Measurements from ENCODE around the gene USP21. TPM values are rescaled to one million over a fixed set of nuclear protein-coding genes. Genes with fewer than 3 reads are reported as not detected.
"Not testable (repeated sequence)": the region's sequence is repeated elsewhere in the genome, so short reads cannot be mapped to it uniquely, and the experiment has no call there.

Gene USP21
- total RNA-seq, result 10 to 100 TPM; 36.0 to 40.8 TPM

GRCh38 chr1:161159087-161159912 is at the start of gene USP21:
TSS of gene USP21 (plus strand) at chr1:161159500. CDS start at chr1:161160641, 1,141 bp downstream.
- peak; percentile 95 for ATAC-seq
- H3K36me3 Mint-ChIP-seq, result peaks cover 33% of the 10 kb centered on the region
- peak within 1 kb of the TSS; percentile 76 for H3K4me3 Mint-ChIP-seq
- H3K4me1 Mint-ChIP-seq, result peaks cover 46% of the 10 kb centered on the region
- no peaks in the 10 kb centered on the region for H3K9me3 Mint-ChIP-seq (ENCODE audit: low read depth)
- peak within 1 kb of the TSS; percentile 82 for H3K27ac Mint-ChIP-seq
- H3K27me3 Mint-ChIP-seq, result no peaks in the 10 kb centered on the region
- DNase-seq, result peak; percentile 95
- CTCF ChIA-PET, result interaction anchor here (1.0 to 1.3 kb wide), 2 partner anchors 27 to 41 kb away, joined by 3 to 5 read pairs; partner anchors contain the start of genes DEDD, NIT1 and PFDN2

GRCh38 chr1:161111117-161111516 is 48.2 kb upstream of the USP21 start:
- peaks cover 47% of the 10 kb centered on the region for H3K4me1 Mint-ChIP-seq
- no peak overlapping the region for H3K4me3 Mint-ChIP-seq
- H3K36me3 Mint-ChIP-seq, result peaks cover 27% of the 10 kb centered on the region
- CTCF ChIA-PET, result interaction anchor here (1.1 kb wide), 1 partner anchor 30 kb away, joined by 4 read pairs; no protein-coding TSS in a partner anchor
- no peak for DNase-seq
- no peak for ATAC-seq
- no peaks in the 10 kb centered on the region for H3K27me3 Mint-ChIP-seq
- H3K9me3 Mint-ChIP-seq (ENCODE audit: low read depth), result no peaks in the 10 kb centered on the region
- no peak overlapping the region for H3K27ac Mint-ChIP-seq

GRCh38 chr1:161111527-161111926 is 47.8 kb upstream of the USP21 start:
- CTCF ChIA-PET, result interaction anchor here (0.7 to 1.1 kb wide), 3 partner anchors 14 to 70 kb away, joined by 3 to 4 read pairs (median 3); no protein-coding TSS in a partner anchor
- Mint-ChIP-seq H3K9me3 (ENCODE audit: low read depth) (no peaks in the 10 kb centered on the region), H3K27ac (no peak overlapping the region), H3K36me3 (peaks cover 27% of the 10 kb centered on the region), H3K4me1 (peaks cover 50% of the 10 kb centered on the region), H3K4me3 (no peak overlapping the region), H3K27me3 (no peaks in the 10 kb centered on the region)
- DNase-seq (no peak), ATAC-seq (no peak)

GRCh38 chr1:161113915-161114314 is 45.4 kb upstream of the USP21 start:
- Mint-ChIP-seq H3K4me3 (no peak overlapping the region), H3K9me3 (ENCODE audit: low read depth) (no peaks in the 10 kb centered on the region), H3K27ac (peak overlapping the region; percentile 69), H3K36me3 (peaks cover 19% of the 10 kb centered on the region), H3K4me1 (peaks cover 59% of the 10 kb centered on the region), H3K27me3 (no peaks in the 10 kb centered on the region)
- DNase-seq (no peak), ATAC-seq (no peak)
- CTCF ChIA-PET, result no interaction called here

- Mint-ChIP-seq H3K27ac (peak overlapping the region; percentile 69), H3K9me3 (ENCODE audit: low read depth) (no peaks in the 10 kb centered on the region), H3K4me3 (no peak overlapping the region), H3K36me3 (peaks cover 15% of the 10 kb centered on the region), H3K4me1 (peaks cover 63% of the 10 kb centered on the region), H3K27me3 (no peaks in the 10 kb centered on the region)
- DNase-seq (no peak), ATAC-seq (no peak)
- CTCF ChIA-PET, result no interaction called here
Measured at GRCh38 chr1:161114556-161114955, 44.7 kb upstream of the USP21 start.

- peak; percentile 18 for ATAC-seq
- H3K27ac Mint-ChIP-seq, result peak overlapping the region; percentile 52
- CTCF ChIA-PET, result no interaction called here
Measured at GRCh38 chr1:161115132-161115711, 44.1 kb upstream of the USP21 start.

GRCh38 chr1:161115961-161116360 is 43.3 kb upstream of the USP21 start:
- DNase-seq; ATAC-seq; CTCF ChIA-PET; H3K9me3 Mint-ChIP-seq (ENCODE audit: low read depth); H3K27me3 Mint-ChIP-seq: not testable (repeated sequence)
- Mint-ChIP-seq H3K36me3 (peaks cover 22% of the 10 kb centered on the region), H3K4me3 (peak overlapping the region; percentile 93), H3K27ac (peak overlapping the region; percentile 52), H3K4me1 (peaks cover 72% of the 10 kb centered on the region)

More at GRCh38 chr1:161115132-161115711, 44.1 kb upstream of the USP21 start:
- peaks cover 18% of the 10 kb centered on the region for H3K36me3 Mint-ChIP-seq
- peaks cover 70% of the 10 kb centered on the region for H3K4me1 Mint-ChIP-seq
- no peaks in the 10 kb centered on the region for H3K9me3 Mint-ChIP-seq (ENCODE audit: low read depth)
- H3K27me3 Mint-ChIP-seq, result no peaks in the 10 kb centered on the region
- peak; percentile 54 for DNase-seq
- H3K4me3 Mint-ChIP-seq, result peak overlapping the region; percentile 93

- Mint-ChIP-seq H3K4me1 (peaks cover 63% of the 10 kb centered on the region), H3K27ac (peak within 1 kb of the TSS; percentile 96), H3K4me3 (peak within 1 kb of the TSS; percentile 93), H3K36me3 (peaks cover 35% of the 10 kb centered on the region), H3K9me3 (ENCODE audit: low read depth) (no peaks in the 10 kb centered on the region), H3K27me3 (no peaks in the 10 kb centered on the region)
- CTCF ChIA-PET, result interaction anchor here (0.7 to 2.1 kb wide), 12 partner anchors 13 to 79 kb away, joined by 3 to 11 read pairs (median 4); partner anchors contain the start of genes DEDD, KLHDC9, PPOX and TSTD1
- peak; percentile 92 for DNase-seq
- peak; percentile 84 for ATAC-seq
Measured at GRCh38 chr1:161117759-161118581, 41.3 kb upstream of the USP21 start, which contains the start of the genes NIT1 and PFDN2. TSS of gene NIT1 (plus strand) at chr1:161118105. CDS start at chr1:161118177, 72 bp downstream. TSS of gene PFDN2 (minus strand) at chr1:161118037. CDS start at chr1:161118026, 11 bp downstream.

GRCh38 chr1:161119092-161119903 is 40.0 kb upstream of the USP21 start:
- Mint-ChIP-seq H3K4me1 (peaks cover 50% of the 10 kb centered on the region), H3K27me3 (no peaks in the 10 kb centered on the region), H3K27ac (peak overlapping the region; percentile 96), H3K9me3 (ENCODE audit: low read depth) (no peaks in the 10 kb centered on the region), H3K36me3 (peaks cover 37% of the 10 kb centered on the region), H3K4me3 (peak overlapping the region; percentile 93)
- ATAC-seq (peak; percentile 52), DNase-seq (peak; percentile 77)
- CTCF ChIA-PET, result interaction anchor here (1.2 to 2.1 kb wide), 3 partner anchors 14 to 39 kb away, joined by 3 to 9 read pairs (median 5); partner anchors contain the start of genes DEDD and KLHDC9

- peaks cover 43% of the 10 kb centered on the region for H3K36me3 Mint-ChIP-seq
Measured at GRCh38 chr1:161121042-161121650, 38.2 kb upstream of the USP21 start.

GRCh38 chr1:161121834-161122233 is 37.5 kb upstream of the USP21 start:
- CTCF ChIA-PET, result interaction anchor here (0.9 to 1.5 kb wide), 3 partner anchors 10 to 131 kb away, joined by 3 to 5 read pairs (median 3); no protein-coding TSS in a partner anchor
- no peak overlapping the region for H3K4me3 Mint-ChIP-seq
- DNase-seq (no peak), ATAC-seq (no peak)
- H3K36me3 Mint-ChIP-seq, result peaks cover 45% of the 10 kb centered on the region
- no peaks in the 10 kb centered on the region for H3K27me3 Mint-ChIP-seq
- H3K4me1 Mint-ChIP-seq, result peaks cover 34% of the 10 kb centered on the region
- no peak overlapping the region for H3K27ac Mint-ChIP-seq
- H3K9me3 Mint-ChIP-seq (ENCODE audit: low read depth), result no peaks in the 10 kb centered on the region

More at GRCh38 chr1:161121042-161121650, 38.2 kb upstream of the USP21 start:
- Mint-ChIP-seq H3K27me3 (no peaks in the 10 kb centered on the region), H3K4me1 (peaks cover 37% of the 10 kb centered on the region), H3K4me3 (no peak overlapping the region), H3K27ac (no peak overlapping the region), H3K9me3 (ENCODE audit: low read depth) (no peaks in the 10 kb centered on the region)
- DNase-seq (no peak), ATAC-seq (no peak)
- CTCF ChIA-PET, result interaction anchor here (0.9 to 1.5 kb wide), 3 partner anchors 10 to 131 kb away, joined by 3 to 5 read pairs (median 3); no protein-coding TSS in a partner anchor
